ENCODE results near the gene ZNF831.
A peak's percentile ranks its signal among the peaks of the same experiment; 100 is the strongest.

Gene ZNF831

GRCh38 chr20:59157961-59158541 lies 5.6 kb upstream of the ZNF831 start:
- no peak for DNase-seq

GRCh38 chr20:59158673-59159072 lies 4.9 kb upstream of the ZNF831 start:
- DNase-seq, result no peak

GRCh38 chr20:59159091-59159490 lies 4.5 kb upstream of the ZNF831 start:
- no peak for DNase-seq

- peak; percentile 55 to 82 (median 74) for DNase-seq
Observed at GRCh38 chr20:59159493-59160376, 3.9 kb upstream of the ZNF831 start.

- peak in 1 of 6 experiments; percentile 10 for DNase-seq
Observed at GRCh38 chr20:59160389-59161115, 3.1 kb upstream of the ZNF831 start.

- DNase-seq, result peak in 3 of 6 experiments; percentile 52 to 58 (median 55)
Observed at GRCh38 chr20:59161721-59162120, 1.9 kb upstream of the ZNF831 start.

- DNase-seq, result peak in 3 of 6 experiments; percentile 25 to 59 (median 58)
Observed at GRCh38 chr20:59164686-59165391, 1.2 kb downstream of the ZNF831 start.

- peak in 1 of 6 experiments; percentile 49 for DNase-seq
Observed at GRCh38 chr20:59165396-59165795, 1.8 kb downstream of the ZNF831 start.

GRCh38 chr20:59165891-59166709 lies 2.5 kb downstream of the ZNF831 start:
- peak in 3 of 6 experiments; percentile 46 to 51 (median 49) for DNase-seq

GRCh38 chr20:59170406-59171349 lies 7.1 kb downstream of the ZNF831 start:
- DNase-seq, result no peak

GRCh38 chr20:59171986-59172385 lies 8.4 kb downstream of the ZNF831 start:
- no peak for DNase-seq

- no peak for DNase-seq
Observed at GRCh38 chr20:59173938-59174491, 10.4 kb downstream of the ZNF831 start.

- peak in 1 of 6 experiments; percentile 17 for DNase-seq
Observed at GRCh38 chr20:59175002-59175401, 11.4 kb downstream of the ZNF831 start.

- DNase-seq, result no peak
Observed at GRCh38 chr20:59175861-59176260, 12.2 kb downstream of the ZNF831 start.

- DNase-seq, result no peak
Observed at GRCh38 chr20:59176812-59177211, 13.2 kb downstream of the ZNF831 start.

- peak in 2 of 6 experiments; percentile 8 to 45 for DNase-seq
Observed at GRCh38 chr20:59177266-59178250, 13.9 kb downstream of the ZNF831 start.

GRCh38 chr20:59178983-59179595 lies 15.5 kb downstream of the ZNF831 start:
- no peak for DNase-seq

- no peak for DNase-seq
Observed at GRCh38 chr20:59179988-59180387, 16.4 kb downstream of the ZNF831 start.

GRCh38 chr20:59181936-59182335 lies 18.3 kb downstream of the ZNF831 start:
- no peak for DNase-seq

Data from stimulated activated naive CD4-positive, alpha-beta T cell (primary cell).